Measurements from ENCODE around the gene CDH16. TPM values are rescaled to one million over a fixed set of nuclear protein-coding genes. Genes with fewer than 3 reads are reported as not detected.

CDH16 gene
- total and polyA plus RNA-seq, 3 donors from 2014 or later: 0.31 to 2.7 (median 0.39) TPM

- DNase-seq: no peak
- 79 to 83% methylated on average over 3 of the region's 3 CpGs for WGBS, 2 donors
- Histone ChIP-seq H3K9me3 (no peaks in the 10 kb centered on the region), H3K27me3 (no peaks in the 10 kb centered on the region), H3K27ac (no peak overlapping the region), H3K4me1 (peaks cover 6% of the 10 kb centered on the region), H3K4me3 (no peak overlapping the region), H3K36me3 (ENCODE audit: low read depth, missing control alignments) (no peaks in the 10 kb centered on the region)
- TF ChIP-seq POLR2A (IDR thresholded peaks at IDR 0.05) (no peak), CTCF (IDR thresholded peaks at IDR 0.05) (no peak)
- intact Hi-C loops (cut with DNase I; ENCODE audit: low total_unique reads): loop anchor here (10.0 kb wide), 1 partner anchor 135 kb away; no protein-coding TSS in a partner anchor
Measured at GRCh38 chr16:66859397-66860068, 59.2 kb downstream of the CDH16 start.

- Histone ChIP-seq H3K4me1 (peaks cover 6% of the 10 kb centered on the region), H3K4me3 (no peak overlapping the region), H3K9me3 (no peaks in the 10 kb centered on the region), H3K27ac (no peak overlapping the region), H3K36me3 (ENCODE audit: low read depth, missing control alignments) (no peaks in the 10 kb centered on the region), H3K27me3 (no peaks in the 10 kb centered on the region)
- WGBS, 2 donors: 55 to 64% methylated on average over 4 of the region's 4 CpGs
- intact Hi-C loops (cut with DNase I; ENCODE audit: low total_unique reads): no loop called here
- no peak for DNase-seq
- TF ChIP-seq CTCF (IDR thresholded peaks at IDR 0.05) (no peak), POLR2A (IDR thresholded peaks at IDR 0.05) (no peak)
Measured at GRCh38 chr16:66858740-66859396, 59.8 kb downstream of the CDH16 start.

Other genes starting within 250 kb of the CDH16 start
- 10 to 100 TPM; 50.9 to 59.2 TPM for gene CMTM4, start 222.1 kb downstream of the CDH16 start, total RNA-seq
- 22.2 TPM for gene CMTM4, start 222.1 kb downstream of the CDH16 start, polyA plus RNA-seq (ENCODE audit: insufficient read depth, low read depth, low replicate concordance)
- 100 to 1,000 TPM; 132 to 145 TPM for gene DYNC1LI2, start 167.3 kb downstream of the CDH16 start, total RNA-seq
- gene DYNC1LI2, start 167.3 kb downstream of the CDH16 start, polyA plus RNA-seq (ENCODE audit: insufficient read depth, low read depth, low replicate concordance): 89.0 TPM
- 10 to 100 TPM; 12.1 to 30.6 TPM for gene TERB1, start 117.3 kb downstream of the CDH16 start, total RNA-seq
- 13.3 TPM for gene TERB1, start 117.3 kb downstream of the CDH16 start, polyA plus RNA-seq (ENCODE audit: insufficient read depth, low read depth, low replicate concordance)
- gene NAE1, start 87.9 kb downstream of the CDH16 start, total RNA-seq: 10 to 100 TPM; 72.7 to 72.8 TPM
- gene NAE1, start 87.9 kb downstream of the CDH16 start, polyA plus RNA-seq (ENCODE audit: insufficient read depth, low read depth, low replicate concordance): 53.7 TPM
- gene CA7, start 74.5 kb downstream of the CDH16 start, total RNA-seq: 1 to 10 TPM; 1.4 to 1.9 TPM
- 1.2 TPM for gene CA7, start 74.5 kb downstream of the CDH16 start, polyA plus RNA-seq (ENCODE audit: insufficient read depth, low read depth, low replicate concordance)
- gene PDP2, start 38.4 kb downstream of the CDH16 start, total RNA-seq: 10 to 100 TPM; 22.9 to 23.9 TPM
- 14.0 TPM for gene PDP2, start 38.4 kb downstream of the CDH16 start, polyA plus RNA-seq (ENCODE audit: insufficient read depth, low read depth, low replicate concordance)
- gene RRAD, start 6.7 kb upstream of the CDH16 start, total RNA-seq: 10 to 100 TPM; 12.4 to 19.4 TPM
- 9.1 TPM for gene RRAD, start 6.7 kb upstream of the CDH16 start, polyA plus RNA-seq (ENCODE audit: insufficient read depth, low read depth, low replicate concordance)
- gene CIAO2B, start 15.5 kb upstream of the CDH16 start, total RNA-seq: 100 to 1,000 TPM; 113 to 179 TPM
- gene CIAO2B, start 15.5 kb upstream of the CDH16 start, polyA plus RNA-seq (ENCODE audit: insufficient read depth, low read depth, low replicate concordance): 145 TPM
- 10 to 100 TPM; 49.1 to 51.9 TPM for gene CES2, start 16.6 kb upstream of the CDH16 start, total RNA-seq
- 34.4 TPM for gene CES2, start 16.6 kb upstream of the CDH16 start, polyA plus RNA-seq (ENCODE audit: insufficient read depth, low read depth, low replicate concordance)
- gene CES3, start 42.4 kb upstream of the CDH16 start, total RNA-seq: 1 to 10 TPM; 4.1 to 4.5 TPM
- gene CES3, start 42.4 kb upstream of the CDH16 start, polyA plus RNA-seq (ENCODE audit: insufficient read depth, low read depth, low replicate concordance): 1.5 TPM
- gene CES4A, start 69.7 kb upstream of the CDH16 start, total RNA-seq: 10 to 100 TPM; 17.0 to 25.0 TPM
- gene CES4A, start 69.7 kb upstream of the CDH16 start, polyA plus RNA-seq (ENCODE audit: insufficient read depth, low read depth, low replicate concordance): 12.2 TPM
- gene CBFB, start 110.3 kb upstream of the CDH16 start, total RNA-seq: 10 to 100 TPM; 23.3 to 34.9 TPM
- gene CBFB, start 110.3 kb upstream of the CDH16 start, polyA plus RNA-seq (ENCODE audit: insufficient read depth, low read depth, low replicate concordance): 15.3 TPM
- gene PHAF1, start 191.1 kb upstream of the CDH16 start, total RNA-seq: 10 to 100 TPM; 32.6 to 41.6 TPM
- 31.2 TPM for gene PHAF1, start 191.1 kb upstream of the CDH16 start, polyA plus RNA-seq (ENCODE audit: insufficient read depth, low read depth, low replicate concordance)
- 10 to 100 TPM; 18.6 to 24.6 TPM for gene B3GNT9, start 232.1 kb upstream of the CDH16 start, total RNA-seq
- 18.0 TPM for gene B3GNT9, start 232.1 kb upstream of the CDH16 start, polyA plus RNA-seq (ENCODE audit: insufficient read depth, low read depth, low replicate concordance)
- 10 to 100 TPM; 15.9 to 23.9 TPM for gene TRADD, start 241.0 kb upstream of the CDH16 start, total RNA-seq
- gene TRADD, start 241.0 kb upstream of the CDH16 start, polyA plus RNA-seq (ENCODE audit: insufficient read depth, low read depth, low replicate concordance): 7.4 TPM
- 10 to 100 TPM; 20.6 to 26.9 TPM for gene FBXL8, start 241.1 kb upstream of the CDH16 start, total RNA-seq
- gene FBXL8, start 241.1 kb upstream of the CDH16 start, polyA plus RNA-seq (ENCODE audit: insufficient read depth, low read depth, low replicate concordance): 3.7 TPM
- 10 to 100 TPM; 63.4 to 78.3 TPM for gene HSF4, start 245.9 kb upstream of the CDH16 start, total RNA-seq
- gene HSF4, start 245.9 kb upstream of the CDH16 start, polyA plus RNA-seq (ENCODE audit: insufficient read depth, low read depth, low replicate concordance): 20.2 TPM

Data from testis (tissue), 3 donors.